ENCODE measurements around the gene SIPA1L2. TPM values are rescaled to one million over a fixed set of nuclear protein-coding genes. Genes with fewer than 3 reads are reported as not detected.
A peak's percentile ranks its signal among the peaks of the same experiment; 100 is the strongest.

Gene SIPA1L2
- total RNA-seq, 1 donor from 2014 or later = 45.6 TPM

GRCh38 chr1:232662910-232663309 is 33.0 kb upstream of the SIPA1L2 start:
- no peak for DNase-seq (ENCODE audit: extremely low spot score, unreplicated experiment)
- H3K27me3 Mint-ChIP-seq = no peaks in the 10 kb centered on the region
- no peak overlapping the region for H3K4me3 Mint-ChIP-seq
- no peak for TF ChIP-seq CTCF (conservative IDR thresholded peaks at IDR 0.05)
- H3K27ac Mint-ChIP-seq = no peak overlapping the region
- H3K36me3 Mint-ChIP-seq = no peaks in the 10 kb centered on the region
- no peaks in the 10 kb centered on the region for H3K9me3 Mint-ChIP-seq
- H3K4me1 Mint-ChIP-seq (ENCODE audit: unreplicated experiment) = peaks cover 29% of the 10 kb centered on the region

- peaks cover 4% of the 10 kb centered on the region for H3K27me3 Mint-ChIP-seq
- no peak overlapping the region for H3K27ac Mint-ChIP-seq
- H3K4me3 Mint-ChIP-seq = no peak overlapping the region
- TF ChIP-seq CTCF (conservative IDR thresholded peaks at IDR 0.05) = no peak
- peaks cover 45% of the 10 kb centered on the region for H3K4me1 Mint-ChIP-seq (ENCODE audit: unreplicated experiment)
- DNase-seq (ENCODE audit: extremely low spot score, unreplicated experiment) = no peak
- no peaks in the 10 kb centered on the region for H3K36me3 Mint-ChIP-seq
- no peaks in the 10 kb centered on the region for H3K9me3 Mint-ChIP-seq
Observed at GRCh38 chr1:232658386-232658785, 28.5 kb upstream of the SIPA1L2 start.

- no peaks in the 10 kb centered on the region for H3K36me3 Mint-ChIP-seq
- H3K4me1 Mint-ChIP-seq (ENCODE audit: unreplicated experiment) = peaks cover 45% of the 10 kb centered on the region
- no peak for TF ChIP-seq CTCF (conservative IDR thresholded peaks at IDR 0.05)
- no peak overlapping the region for H3K4me3 Mint-ChIP-seq
- H3K27me3 Mint-ChIP-seq = peaks cover 4% of the 10 kb centered on the region
- no peak for DNase-seq (ENCODE audit: extremely low spot score, unreplicated experiment)
- no peaks in the 10 kb centered on the region for H3K9me3 Mint-ChIP-seq
- H3K27ac Mint-ChIP-seq = no peak overlapping the region
Observed at GRCh38 chr1:232657426-232658005, 27.6 kb upstream of the SIPA1L2 start.

GRCh38 chr1:232655746-232656085 is 25.8 kb upstream of the SIPA1L2 start:
- no peak for DNase-seq (ENCODE audit: extremely low spot score, unreplicated experiment)
- Mint-ChIP-seq H3K27ac (peak overlapping the region; percentile 40), H3K9me3 (peaks cover 4% of the 10 kb centered on the region), H3K4me3 (peak overlapping the region; percentile 8), H3K27me3 (peaks cover 6% of the 10 kb centered on the region), H3K4me1 (ENCODE audit: unreplicated experiment) (peaks cover 51% of the 10 kb centered on the region), H3K36me3 (peaks cover 5% of the 10 kb centered on the region)
- TF ChIP-seq CTCF (conservative IDR thresholded peaks at IDR 0.05) = no peak

GRCh38 chr1:232655028-232655745 is 25.3 kb upstream of the SIPA1L2 start:
- H3K36me3 Mint-ChIP-seq = peaks cover 5% of the 10 kb centered on the region
- H3K27me3 Mint-ChIP-seq = peaks cover 6% of the 10 kb centered on the region
- H3K9me3 Mint-ChIP-seq = peaks cover 4% of the 10 kb centered on the region
- peak overlapping the region; percentile 40 for H3K27ac Mint-ChIP-seq
- H3K4me3 Mint-ChIP-seq = peak overlapping the region; percentile 42
- peaks cover 50% of the 10 kb centered on the region for H3K4me1 Mint-ChIP-seq (ENCODE audit: unreplicated experiment)
- no peak for TF ChIP-seq CTCF (conservative IDR thresholded peaks at IDR 0.05)
- no peak for DNase-seq (ENCODE audit: extremely low spot score, unreplicated experiment)

All from type B pancreatic cell (in vitro differentiated cells).